Spleen (tissue), 7 donors: Measurements from ENCODE around the gene SLC40A1.

Source experiments
- POLR2A ChIP-seq, 3 donors: fragments of 450-650 bp; IDR thresholded peaks; one replicate each; pipeline ENCODE4 v1.5.1; 2017; ENCODE audit warnings: antibody characterized with exemption in 3 of 3, mild to moderate bottlenecking in 1 of 3
- TF ChIP-seq, protein P1 (sequence below), 11 experiments: fragments of 200-600 bp in 7 of 11; fragments of 450-650 bp in 4 of 11; sonication (generic) in 4 of 11; IDR thresholded peaks in 8 of 11; conservative IDR thresholded peaks in 3 of 11; 1 replicate in 7 of 11; 2 replicates in 4 of 11; pipeline versions ENCODE4 v1.4.0 to v1.8.0; 2016 to 2021; ENCODE audit warnings: antibody characterized with exemption in 11 of 11, inconsistent platforms in 4 of 11, mild to moderate bottlenecking in 1 of 11
- donor health status: DM: no; HTN: no; CAD: no; lungs with moderate emphysema.
- donor health status: DM: no; HTN: no; CAD: no.
- donor health status: DM: no; HTN: no; CAD: no.

DNA sequence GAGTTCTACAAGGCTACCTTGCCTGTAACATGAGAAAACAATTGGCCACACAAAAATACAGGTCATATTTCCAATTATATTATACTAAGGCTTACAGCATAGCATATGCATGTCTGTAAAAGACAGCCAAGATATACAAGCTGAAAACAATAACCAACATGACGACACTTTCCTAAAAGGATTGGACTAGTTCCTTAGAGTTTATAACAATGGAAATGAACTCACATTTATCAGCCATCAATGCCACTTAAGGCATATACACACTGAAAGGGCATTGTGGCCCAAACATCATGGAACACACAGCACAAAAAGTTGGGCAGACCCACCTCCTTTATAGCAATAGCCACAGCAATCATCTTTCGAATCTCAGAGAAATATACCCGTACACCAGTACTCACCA lies 52.0 kb downstream of the SLC40A1 start:
- TF ChIP-seq, protein P1, sequence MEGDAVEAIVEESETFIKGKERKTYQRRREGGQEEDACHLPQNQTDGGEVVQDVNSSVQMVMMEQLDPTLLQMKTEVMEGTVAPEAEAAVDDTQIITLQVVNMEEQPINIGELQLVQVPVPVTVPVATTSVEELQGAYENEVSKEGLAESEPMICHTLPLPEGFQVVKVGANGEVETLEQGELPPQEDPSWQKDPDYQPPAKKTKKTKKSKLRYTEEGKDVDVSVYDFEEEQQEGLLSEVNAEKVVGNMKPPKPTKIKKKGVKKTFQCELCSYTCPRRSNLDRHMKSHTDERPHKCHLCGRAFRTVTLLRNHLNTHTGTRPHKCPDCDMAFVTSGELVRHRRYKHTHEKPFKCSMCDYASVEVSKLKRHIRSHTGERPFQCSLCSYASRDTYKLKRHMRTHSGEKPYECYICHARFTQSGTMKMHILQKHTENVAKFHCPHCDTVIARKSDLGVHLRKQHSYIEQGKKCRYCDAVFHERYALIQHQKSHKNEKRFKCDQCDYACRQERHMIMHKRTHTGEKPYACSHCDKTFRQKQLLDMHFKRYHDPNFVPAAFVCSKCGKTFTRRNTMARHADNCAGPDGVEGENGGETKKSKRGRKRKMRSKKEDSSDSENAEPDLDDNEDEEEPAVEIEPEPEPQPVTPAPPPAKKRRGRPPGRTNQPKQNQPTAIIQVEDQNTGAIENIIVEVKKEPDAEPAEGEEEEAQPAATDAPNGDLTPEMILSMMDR (IDR thresholded peaks at IDR 0.05 in 8 of 11, conservative IDR thresholded peaks at IDR 0.05 in 3 of 11): no peak
- no peak for TF ChIP-seq POLR2A (IDR thresholded peaks at IDR 0.05)
